Measurements from ENCODE around the gene PGAP3.
"Not testable (repeated sequence)": the region's sequence is repeated elsewhere in the genome, so short reads cannot be mapped to it uniquely, and the experiment has no call there.

The PGAP3 gene, protein sequence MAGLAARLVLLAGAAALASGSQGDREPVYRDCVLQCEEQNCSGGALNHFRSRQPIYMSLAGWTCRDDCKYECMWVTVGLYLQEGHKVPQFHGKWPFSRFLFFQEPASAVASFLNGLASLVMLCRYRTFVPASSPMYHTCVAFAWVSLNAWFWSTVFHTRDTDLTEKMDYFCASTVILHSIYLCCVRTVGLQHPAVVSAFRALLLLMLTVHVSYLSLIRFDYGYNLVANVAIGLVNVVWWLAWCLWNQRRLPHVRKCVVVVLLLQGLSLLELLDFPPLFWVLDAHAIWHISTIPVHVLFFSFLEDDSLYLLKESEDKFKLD
- 30.0 to 30.9 reads per million in 2 donors for total RNA-seq

DNA sequence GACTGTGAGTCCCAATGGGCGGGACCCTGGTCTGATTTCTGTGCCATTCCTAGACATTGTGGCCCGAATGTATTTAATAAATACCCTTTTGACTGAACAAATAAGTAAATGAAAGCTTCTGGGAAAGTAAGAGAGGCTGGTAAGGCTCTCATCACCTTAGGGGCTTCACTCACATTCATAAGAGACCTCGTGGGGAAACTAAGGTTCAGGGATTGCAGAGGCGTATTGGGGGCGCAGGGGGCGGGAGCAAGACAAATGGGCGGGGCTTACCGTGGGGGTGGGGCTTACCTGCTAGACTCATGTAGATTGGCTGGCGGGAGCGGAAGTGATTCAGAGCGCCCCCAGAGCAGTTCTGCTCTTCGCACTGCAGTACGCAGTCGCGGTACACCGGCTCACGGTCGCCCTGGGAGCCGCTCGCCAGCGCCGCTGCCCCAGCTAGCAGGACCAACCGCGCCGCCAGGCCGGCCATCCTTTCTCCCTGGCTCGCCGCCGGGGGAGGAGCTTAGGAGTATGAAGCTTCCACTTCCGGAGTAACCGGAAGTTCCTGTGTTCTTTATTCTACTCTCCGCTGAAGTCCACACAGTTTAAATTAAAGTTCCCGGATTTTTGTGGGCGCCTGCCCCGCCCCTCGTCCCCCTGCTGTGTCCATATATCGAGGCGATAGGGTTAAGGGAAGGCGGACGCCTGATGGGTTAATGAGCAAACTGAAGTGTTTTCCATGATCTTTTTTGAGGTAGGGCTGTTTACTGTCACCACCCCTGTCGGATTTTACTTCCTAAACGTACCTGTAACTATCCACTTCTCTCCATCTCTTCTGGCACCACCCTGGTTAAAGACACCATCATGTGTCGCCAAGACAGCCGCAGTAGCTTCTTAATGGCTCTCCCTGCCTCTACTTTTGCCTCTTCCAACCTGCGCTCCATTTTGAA lies at the start of gene PGAP3:
Gene PGAP3 (minus strand): TSS at position 512 of the 929 bp plus-strand sequence. CDS start 43 bp downstream, at position 469.
- peak; percentile 61 for DNase-seq

DNA sequence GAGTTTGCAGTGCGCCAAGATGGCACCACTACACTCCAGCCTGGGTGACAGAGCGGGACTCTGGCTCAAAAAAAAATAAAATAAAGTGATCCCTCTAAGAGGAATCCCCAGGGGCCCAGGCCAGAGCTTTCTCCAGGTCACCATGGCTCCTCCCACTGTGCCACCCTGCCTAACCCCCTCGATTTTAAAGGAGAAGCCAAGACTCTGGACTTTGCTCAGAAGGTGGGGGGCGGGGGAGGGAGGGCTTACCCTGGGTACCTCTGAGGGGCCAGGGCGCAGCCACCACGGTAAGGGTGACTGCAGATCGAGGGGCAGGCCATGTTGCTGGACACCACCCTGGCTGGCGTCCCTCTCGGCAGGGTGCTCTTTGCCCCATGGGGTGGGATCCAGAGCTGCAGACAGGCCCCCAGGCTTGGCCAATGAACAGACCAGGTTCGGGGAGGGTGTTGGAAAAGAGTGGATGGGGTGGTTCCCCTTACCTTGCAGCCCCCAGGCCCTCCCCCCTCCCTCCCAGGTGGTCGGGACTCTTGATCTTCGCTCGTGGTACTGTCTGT lies 49.4 kb upstream of the PGAP3 start:
- DNase-seq: no peak

DNA sequence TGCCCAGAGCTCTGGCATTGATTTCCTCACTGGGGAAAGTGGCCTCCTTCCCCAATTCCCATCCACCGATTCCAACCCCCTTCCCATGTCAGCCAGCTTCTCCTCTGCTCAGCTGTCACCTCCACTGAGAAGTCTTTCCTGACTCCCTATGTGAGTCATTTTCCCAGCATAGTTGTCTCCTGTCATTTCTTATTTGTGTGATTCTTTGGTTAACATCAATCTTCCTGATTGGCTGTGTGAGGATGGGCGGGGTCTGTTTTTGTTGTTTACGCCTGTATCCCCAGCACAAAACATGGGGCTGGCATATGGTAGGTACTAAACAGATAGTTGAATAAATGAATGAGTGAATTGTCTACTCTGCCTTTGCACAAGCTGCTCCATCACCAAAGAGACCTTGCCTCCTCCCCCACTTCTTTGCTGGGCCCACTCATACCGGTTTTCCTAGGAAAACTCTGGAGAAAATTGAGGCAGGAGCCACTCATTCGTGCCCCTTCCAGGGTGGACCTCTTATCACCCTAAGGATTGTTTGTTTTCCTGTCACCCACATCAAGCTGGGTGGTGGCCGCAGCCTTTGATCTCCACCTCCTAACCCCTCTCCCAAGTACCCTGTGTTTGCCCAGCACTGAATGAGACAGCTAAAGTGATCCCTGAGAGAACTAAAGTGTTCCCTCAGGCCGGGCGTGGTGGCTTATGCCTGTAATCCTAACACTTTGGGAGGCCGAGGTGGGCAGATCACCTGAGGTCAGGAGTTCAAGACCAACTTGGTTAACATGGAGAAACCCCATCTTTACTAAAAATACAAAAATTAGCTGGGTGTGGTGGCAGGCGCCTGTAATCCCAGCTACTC lies 48.7 kb upstream of the PGAP3 start:
- no peak for DNase-seq

DNA sequence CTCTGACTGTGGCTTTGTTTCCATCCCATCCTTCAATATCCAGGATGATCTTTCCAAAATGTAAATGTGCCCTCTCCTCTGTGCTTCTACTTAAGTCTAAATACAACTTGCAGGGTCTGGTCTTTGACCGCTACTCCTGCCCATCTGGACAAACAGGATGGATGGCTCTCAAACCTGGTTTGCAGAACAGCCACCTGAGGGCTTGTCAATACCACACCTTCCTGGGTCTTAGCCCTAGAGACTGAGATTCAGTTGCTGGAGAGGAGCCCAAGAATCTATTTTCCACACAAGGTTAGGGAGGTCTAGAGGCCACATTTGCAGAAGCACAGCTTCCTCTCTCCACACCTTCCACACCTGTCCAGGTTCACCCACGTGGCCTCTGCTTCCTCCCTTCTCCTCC lies 48.0 kb upstream of the PGAP3 start:
- no peak for DNase-seq

DNA sequence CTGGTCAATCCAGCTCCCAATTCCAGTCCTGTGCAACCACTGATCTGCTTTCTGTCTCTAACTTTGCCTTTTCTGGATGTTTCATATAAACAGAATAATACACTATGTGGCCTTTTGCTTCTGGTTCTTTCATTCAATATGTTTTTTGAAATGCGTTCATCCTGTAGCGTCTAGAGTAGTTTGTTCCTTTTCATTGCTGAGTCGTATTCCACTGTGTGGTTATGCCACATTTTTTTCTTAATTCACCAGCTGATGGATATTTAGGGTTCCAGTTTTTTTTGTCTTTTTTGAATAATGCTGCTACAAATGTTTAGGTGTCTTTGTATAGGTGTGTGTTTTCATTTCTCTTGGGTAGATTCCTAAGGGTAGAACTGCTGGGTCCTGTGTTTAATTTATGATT lies 44.7 kb upstream of the PGAP3 start:
- no peak for DNase-seq

DNA sequence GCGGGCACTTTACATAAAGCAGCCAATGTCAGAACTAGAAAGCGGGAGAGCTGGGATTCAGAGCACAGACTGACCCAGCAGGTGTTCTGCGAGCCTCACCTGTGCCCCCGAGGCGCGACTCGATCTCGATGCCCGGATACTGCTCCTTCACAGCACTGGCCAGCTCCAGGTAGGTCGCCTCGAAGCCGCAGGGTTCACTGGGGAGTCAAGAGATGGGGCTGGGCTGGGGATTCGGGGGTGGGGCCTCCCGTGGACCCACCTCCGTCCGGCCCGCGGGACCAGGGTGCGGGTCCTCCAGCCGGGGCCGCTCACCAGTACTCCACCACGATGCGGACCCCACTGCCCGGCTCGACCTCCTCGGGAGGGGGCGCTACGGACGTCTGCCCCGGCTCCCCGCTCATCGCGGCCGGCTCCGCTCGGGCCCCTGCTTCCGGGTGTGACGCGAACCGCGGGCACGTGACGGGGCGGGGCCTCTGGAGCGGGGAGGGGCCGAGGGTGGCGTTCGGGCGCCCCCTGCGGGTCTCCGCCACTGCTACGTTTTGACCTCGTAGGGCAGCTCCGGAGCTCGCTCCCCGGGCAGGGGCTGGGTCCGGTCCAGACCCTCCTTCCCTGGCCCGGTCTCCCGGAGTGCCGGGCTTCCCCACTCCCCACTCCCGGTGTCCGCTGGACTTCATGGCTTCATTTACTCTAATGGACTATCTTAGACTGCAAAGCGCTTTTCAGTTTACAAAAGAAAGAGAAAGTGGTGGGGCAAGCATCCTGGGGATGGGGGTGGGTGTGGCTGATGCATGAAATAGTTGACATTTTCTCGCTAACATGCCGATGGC lies 42.5 kb upstream of the PGAP3 start, which contains the start of gene MIEN1:
Gene MIEN1 (minus strand): TSS at position 438 of the 827 bp plus-strand sequence. CDS start 37 bp downstream, at position 401.
- DNase-seq: peak; percentile 89

DNA sequence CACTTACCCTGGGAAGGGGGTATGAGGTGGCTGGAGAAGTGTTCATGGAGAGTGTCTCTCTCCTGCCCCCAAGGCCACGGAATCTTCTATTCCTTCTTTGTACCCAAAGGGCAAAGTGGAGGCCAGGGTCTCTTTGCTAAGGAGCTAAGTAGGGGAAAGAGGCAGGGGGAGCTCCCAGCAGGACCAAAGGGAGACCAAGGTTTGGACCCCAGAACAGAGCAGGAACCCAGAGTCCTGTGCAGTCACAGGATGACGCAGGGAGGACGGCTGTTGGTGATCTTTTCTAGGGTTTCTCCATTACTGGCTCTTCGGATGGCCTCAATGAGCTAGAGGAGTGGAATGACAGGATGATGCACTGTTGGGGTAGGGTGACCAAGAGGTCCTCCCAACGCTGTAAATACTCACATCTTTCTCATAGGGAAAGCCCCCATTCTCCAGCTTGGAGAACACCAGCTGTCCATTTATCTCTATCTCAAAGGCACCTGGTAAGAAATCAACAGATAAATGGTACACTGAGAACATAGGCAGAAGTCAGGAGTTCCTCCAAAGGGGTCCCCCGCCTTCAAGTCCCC lies 41.5 kb upstream of the PGAP3 start:
- DNase-seq: no peak

DNA sequence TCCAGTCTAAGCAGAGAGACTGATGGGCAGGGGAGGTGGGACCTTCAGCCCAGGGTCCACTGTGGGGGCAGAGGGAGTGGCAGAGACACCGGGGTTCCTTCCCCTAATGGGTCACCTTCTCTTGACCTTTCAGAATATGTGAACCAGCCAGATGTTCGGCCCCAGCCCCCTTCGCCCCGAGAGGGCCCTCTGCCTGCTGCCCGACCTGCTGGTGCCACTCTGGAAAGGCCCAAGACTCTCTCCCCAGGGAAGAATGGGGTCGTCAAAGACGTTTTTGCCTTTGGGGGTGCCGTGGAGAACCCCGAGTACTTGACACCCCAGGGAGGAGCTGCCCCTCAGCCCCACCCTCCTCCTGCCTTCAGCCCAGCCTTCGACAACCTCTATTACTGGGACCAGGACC lies 39.7 kb upstream of the PGAP3 start:
- DNase-seq: no peak

DNA sequence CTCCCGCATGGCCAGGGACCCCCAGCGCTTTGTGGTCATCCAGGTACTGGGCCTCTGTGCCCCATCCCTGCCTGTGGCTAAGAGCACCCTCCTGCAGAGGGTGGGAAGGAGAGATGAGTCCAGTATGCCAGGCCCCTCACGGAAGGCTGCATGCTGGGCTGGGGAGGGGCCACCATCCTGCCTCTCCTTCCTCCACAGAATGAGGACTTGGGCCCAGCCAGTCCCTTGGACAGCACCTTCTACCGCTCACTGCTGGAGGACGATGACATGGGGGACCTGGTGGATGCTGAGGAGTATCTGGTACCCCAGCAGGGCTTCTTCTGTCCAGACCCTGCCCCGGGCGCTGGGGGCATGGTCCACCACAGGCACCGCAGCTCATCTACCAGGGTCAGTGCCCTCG lies 38.8 kb upstream of the PGAP3 start:
- no peak for DNase-seq

DNA sequence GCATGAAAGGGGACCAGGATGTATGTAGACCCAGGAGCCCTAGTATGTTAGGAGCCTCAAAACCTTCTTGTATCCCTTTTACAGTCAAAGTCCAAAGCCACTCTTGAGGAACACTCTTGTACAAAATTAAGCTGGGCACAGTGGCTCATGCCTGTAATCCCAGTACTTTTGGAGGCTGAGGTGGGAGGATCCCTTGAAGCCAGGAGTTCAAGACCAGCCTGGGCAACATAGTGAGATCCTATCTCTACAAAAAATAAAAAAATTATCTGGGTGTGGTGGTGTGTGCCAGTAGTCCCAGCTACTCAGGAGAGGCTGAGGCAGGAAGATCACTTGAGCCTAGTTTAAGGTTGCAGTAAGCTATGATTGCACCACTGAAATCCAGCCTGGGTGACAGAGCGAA lies 38.1 kb upstream of the PGAP3 start:
- DNase-seq: not testable (repeated sequence)

DNA sequence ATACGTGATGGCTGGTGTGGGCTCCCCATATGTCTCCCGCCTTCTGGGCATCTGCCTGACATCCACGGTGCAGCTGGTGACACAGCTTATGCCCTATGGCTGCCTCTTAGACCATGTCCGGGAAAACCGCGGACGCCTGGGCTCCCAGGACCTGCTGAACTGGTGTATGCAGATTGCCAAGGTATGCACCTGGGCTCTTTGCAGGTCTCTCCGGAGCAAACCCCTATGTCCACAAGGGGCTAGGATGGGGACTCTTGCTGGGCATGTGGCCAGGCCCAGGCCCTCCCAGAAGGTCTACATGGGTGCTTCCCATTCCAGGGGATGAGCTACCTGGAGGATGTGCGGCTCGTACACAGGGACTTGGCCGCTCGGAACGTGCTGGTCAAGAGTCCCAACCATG lies 36.9 kb upstream of the PGAP3 start:
- DNase-seq: no peak

DNA sequence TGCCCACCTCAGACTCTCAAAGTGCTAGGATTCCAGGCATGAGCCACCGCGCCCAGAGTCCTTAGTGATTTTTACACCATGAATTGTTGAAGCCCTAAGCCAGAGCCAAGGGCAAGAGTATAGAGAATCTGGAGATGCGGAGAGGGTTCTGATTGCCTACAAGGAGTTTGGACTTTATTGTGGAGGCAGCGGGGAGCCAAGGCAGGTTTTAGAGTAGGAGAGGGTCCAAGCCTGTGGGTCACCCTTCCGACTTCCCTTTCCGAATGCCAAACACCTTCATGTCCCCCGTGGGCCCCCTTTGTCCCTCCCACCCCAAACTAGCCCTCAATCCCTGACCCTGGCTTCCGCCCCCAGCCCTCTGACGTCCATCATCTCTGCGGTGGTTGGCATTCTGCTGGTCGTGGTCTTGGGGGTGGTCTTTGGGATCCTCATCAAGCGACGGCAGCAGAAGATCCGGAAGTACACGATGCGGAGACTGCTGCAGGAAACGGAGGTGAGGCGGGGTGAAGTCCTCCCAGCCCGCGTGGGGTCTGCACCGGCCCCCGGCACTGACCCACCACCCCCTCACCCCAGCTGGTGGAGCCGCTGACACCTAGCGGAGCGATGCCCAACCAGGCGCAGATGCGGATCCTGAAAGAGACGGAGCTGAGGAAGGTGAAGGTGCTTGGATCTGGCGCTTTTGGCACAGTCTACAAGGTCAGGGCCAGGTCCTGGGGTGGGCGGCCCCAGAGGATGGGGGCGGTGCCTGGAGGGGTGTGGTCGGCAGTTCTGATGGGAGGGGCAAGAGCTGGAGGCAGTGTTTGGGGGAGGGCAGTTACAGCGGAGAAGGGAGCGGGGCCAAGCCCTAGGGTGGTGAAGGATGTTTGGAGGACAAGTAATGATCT lies 35.4 kb upstream of the PGAP3 start:
- no peak for DNase-seq

DNA sequence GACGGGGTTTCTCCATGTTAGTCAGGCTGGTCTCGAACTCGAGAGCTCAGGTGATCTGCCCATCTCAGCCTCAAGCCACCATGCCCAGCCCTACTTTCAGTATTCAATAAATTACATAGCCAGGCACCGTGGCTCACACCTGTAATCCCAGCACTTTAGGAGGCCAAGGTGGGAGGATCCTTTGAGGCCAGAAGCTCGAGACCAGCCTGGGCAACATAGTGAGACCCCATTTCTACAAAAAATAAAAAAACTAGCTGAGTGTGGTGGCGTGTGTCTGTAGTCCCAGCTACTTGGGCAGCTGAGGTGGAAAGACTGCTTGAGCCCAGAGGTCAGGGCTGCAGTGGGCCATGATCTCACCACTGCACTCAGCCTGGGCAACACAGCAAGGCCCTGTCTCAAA lies 34.2 kb upstream of the PGAP3 start:
- DNase-seq: no peak

DNA sequence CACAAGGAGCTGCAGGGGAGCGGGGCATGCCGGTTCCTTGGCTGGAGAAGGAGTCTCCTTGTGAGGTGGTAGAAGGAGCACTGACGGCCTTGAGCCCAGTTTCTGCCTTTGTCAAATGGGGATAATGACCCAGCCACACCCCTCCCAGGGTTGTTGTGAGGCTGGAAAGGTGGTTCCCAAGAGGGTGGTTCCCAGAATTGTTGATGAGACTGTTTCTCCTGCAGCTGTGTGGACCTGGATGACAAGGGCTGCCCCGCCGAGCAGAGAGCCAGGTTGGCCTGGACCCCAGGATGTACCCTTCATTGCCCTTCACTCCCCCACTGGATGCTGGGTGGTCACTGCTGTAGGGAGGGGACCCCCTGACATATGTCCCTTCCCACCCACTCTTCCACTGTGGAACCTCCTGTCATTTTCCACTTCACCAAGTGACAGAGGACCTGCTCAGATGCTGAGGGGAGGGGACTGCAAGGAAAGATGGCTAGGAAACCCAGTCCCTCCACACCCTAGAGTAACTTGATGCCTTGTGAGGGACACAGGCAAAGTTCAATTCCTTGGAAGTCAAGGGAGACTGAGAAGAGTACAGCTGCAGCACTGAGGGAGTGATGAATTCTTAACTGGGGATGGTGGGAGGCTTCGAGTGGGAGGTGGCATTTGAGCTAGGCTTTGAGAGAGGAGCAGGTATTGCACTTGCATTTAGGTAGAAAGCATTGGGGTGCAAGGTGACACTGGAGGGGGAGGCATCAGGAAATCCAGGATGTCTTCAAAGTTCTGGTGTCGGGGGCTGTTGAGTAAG lies 31.9 kb upstream of the PGAP3 start:
- no peak for DNase-seq

DNA sequence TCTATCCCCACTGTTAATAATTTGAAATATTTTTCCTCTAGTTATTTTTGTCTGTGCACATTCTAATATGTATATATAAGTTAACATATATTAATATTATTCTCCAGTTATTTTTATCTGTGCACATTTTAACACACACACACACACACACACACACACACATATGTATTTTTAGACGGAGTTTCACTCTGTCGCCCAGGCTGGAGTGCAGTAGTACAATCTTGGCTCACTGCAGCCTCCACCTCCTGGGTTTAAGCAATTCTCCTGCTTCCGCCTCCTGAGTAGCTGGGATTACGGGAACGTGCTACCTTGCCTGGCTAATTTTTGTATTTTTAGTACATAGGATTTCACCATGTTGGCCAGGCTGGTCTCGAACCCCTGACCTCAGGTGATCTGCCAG lies 29.8 kb upstream of the PGAP3 start:
- DNase-seq: no peak

DNA sequence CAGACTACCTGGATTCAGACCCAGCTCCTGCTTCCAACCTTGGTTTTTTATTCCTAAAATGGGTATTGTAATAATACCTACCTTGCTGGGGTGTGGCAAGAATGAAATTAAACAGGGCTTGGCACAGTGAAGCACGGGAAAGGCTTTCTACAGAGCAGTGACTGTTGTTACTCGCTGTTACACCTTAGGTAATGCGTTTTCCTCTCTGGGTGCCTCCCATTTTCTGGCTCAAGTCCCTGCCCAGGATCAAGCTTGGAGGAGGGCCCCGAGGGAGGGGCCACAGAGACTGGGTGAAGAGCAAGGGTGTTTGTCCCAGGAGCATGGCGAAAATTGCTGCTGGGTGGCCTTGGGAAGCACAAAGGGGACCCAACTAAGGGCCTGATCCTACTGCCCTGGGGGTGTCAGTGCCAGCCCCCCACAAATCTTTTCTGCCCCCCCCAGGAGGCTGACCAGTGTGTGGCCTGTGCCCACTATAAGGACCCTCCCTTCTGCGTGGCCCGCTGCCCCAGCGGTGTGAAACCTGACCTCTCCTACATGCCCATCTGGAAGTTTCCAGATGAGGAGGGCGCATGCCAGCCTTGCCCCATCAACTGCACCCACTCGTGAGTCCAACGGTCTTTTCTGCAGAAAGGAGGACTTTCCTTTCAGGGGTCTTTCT lies 29.2 kb upstream of the PGAP3 start:
- no peak for DNase-seq

DNA sequence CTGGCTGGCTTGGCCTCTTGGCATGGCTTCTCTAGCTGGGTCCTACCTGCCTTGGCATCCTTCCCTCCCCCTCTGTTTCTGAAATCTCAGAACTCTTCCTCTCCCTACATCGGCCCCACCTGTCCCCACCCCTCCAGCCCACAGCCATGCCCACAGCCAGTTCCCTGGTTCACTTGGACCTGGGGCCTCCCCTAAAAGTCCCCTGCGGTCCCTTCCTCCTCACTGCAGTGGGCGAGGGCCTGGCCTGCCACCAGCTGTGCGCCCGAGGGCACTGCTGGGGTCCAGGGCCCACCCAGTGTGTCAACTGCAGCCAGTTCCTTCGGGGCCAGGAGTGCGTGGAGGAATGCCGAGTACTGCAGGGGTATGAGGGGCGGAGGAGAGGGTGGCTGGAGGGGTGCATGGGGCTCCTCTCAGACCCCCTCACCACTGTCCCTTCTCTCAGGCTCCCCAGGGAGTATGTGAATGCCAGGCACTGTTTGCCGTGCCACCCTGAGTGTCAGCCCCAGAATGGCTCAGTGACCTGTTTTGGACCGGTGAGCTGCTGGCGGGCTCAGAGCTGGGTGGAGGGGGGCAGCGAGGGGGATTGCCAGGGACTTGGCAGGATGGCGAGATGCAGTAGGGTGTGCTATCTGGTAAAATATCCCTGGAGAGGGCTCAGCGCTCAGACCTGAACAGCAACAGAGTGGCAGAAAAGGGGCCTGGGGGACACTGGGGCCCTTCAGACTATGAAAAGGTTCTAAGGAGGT lies 28.4 kb upstream of the PGAP3 start:
- DNase-seq: no peak

Measured in activated gamma-delta T cell (primary cell).